Brain microvascular endothelial cell (primary cell): ENCODE results near the gene XRCC6.
"Not testable (repeated sequence)": the region's sequence is repeated elsewhere in the genome, so short reads cannot be mapped to it uniquely, and the experiment has no call there.

ENCODE experiments used
- DNase-seq: peaks from one replicate; pipeline ENCODE4 v3.0.0-alpha.2; 2020
- H3K27ac ChIP-seq: fragments of 250-450 bp; sonication (Bioruptor Pico); 2 replicates; pipeline ENCODE4 v1.5.1; 2020; ENCODE audit warnings: mild to moderate bottlenecking, moderate library complexity
- H3K27me3 ChIP-seq: fragments of 250-450 bp; sonication (Bioruptor Pico); replicated peaks from 2 replicates; pipeline ENCODE4 v1.5.1; 2020; ENCODE audit warnings: mild to moderate bottlenecking
- H3K36me3 ChIP-seq: fragments of 250-450 bp; sonication (Bioruptor Pico); replicated peaks from 2 replicates; pipeline ENCODE4 v1.5.1; 2020; ENCODE audit warnings: mild to moderate bottlenecking
- H3K4me3 ChIP-seq: 2 replicates; pipeline ENCODE4 v1.5.1; 2011; ENCODE audit warnings: low read depth, mild to moderate bottlenecking, control low read depth, low read length, moderate library complexity
- in situ Hi-C: cut with HindIII; loops from 2 replicates; pipeline ENCODE4 v1.10.0; 2017; ENCODE audit warnings: low sequenced_read_pairs, low pct_ligation_motif_present
- TF ChIP-seq, protein P1 (sequence below): IDR thresholded peaks from 2 replicates; pipeline ENCODE4 v1.5.1; 2011; ENCODE audit warnings: low read depth, mild to moderate bottlenecking, moderate library complexity, low read length, control low read depth, inconsistent platforms; ENCODE audit errors: missing control alignments

The XRCC6 gene

GRCh38 chr22:41660416-41660815, 39.3 kb downstream of the XRCC6 start:
- in situ Hi-C loops = no loop called here
- Histone ChIP-seq H3K27ac (no peak overlapping the region), H3K4me3 (no peak overlapping the region), H3K36me3 (peaks cover 84% of the 10 kb centered on the region), H3K27me3 (no peaks in the 10 kb centered on the region)
- TF ChIP-seq, protein P1, sequence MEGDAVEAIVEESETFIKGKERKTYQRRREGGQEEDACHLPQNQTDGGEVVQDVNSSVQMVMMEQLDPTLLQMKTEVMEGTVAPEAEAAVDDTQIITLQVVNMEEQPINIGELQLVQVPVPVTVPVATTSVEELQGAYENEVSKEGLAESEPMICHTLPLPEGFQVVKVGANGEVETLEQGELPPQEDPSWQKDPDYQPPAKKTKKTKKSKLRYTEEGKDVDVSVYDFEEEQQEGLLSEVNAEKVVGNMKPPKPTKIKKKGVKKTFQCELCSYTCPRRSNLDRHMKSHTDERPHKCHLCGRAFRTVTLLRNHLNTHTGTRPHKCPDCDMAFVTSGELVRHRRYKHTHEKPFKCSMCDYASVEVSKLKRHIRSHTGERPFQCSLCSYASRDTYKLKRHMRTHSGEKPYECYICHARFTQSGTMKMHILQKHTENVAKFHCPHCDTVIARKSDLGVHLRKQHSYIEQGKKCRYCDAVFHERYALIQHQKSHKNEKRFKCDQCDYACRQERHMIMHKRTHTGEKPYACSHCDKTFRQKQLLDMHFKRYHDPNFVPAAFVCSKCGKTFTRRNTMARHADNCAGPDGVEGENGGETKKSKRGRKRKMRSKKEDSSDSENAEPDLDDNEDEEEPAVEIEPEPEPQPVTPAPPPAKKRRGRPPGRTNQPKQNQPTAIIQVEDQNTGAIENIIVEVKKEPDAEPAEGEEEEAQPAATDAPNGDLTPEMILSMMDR = no peak
- no peak for DNase-seq

GRCh38 chr22:41661088-41661487, 40.0 kb downstream of the XRCC6 start:
- no peaks in the 10 kb centered on the region for H3K27me3 ChIP-seq
- DNase-seq = no peak
- TF ChIP-seq, protein P1 = no peak
- H3K36me3 ChIP-seq = peaks cover 80% of the 10 kb centered on the region
- in situ Hi-C loops = no loop called here
- H3K4me3 ChIP-seq = no peak overlapping the region
- no peak overlapping the region for H3K27ac ChIP-seq

- Histone ChIP-seq H3K4me3 (no peak overlapping the region), H3K36me3 (peaks cover 77% of the 10 kb centered on the region), H3K27me3 (no peaks in the 10 kb centered on the region), H3K27ac (no peak overlapping the region)
- in situ Hi-C loops = no loop called here
- TF ChIP-seq, protein P1 = no peak
- DNase-seq = no peak
Observed at GRCh38 chr22:41661713-41662112, 40.6 kb downstream of the XRCC6 start.

GRCh38 chr22:41663594-41663993, 42.5 kb downstream of the XRCC6 start:
- peaks cover 61% of the 10 kb centered on the region for H3K36me3 ChIP-seq
- in situ Hi-C loops, H3K27ac ChIP-seq, DNase-seq, H3K4me3 ChIP-seq, H3K27me3 ChIP-seq: not testable (repeated sequence)

DNA sequence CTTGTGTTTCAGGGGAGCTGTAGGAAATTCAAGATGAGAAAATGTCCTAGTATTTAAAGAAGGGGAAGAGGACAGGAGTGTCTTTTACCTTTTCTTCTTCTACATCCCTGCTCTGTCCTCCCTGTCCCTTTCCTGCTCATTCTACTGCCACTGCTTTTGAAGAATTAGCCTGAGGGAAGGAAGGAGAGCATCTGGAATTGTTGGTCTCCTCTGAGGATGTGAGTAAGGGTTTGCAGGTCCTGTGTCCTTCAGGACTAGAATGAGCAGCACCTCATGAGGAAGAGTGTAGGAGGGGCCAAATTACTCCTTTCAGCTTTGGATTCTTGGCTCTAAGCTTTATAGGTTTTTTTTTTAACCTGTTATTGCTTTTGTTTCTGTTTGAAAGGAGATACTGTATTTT, 43.4 kb downstream of the XRCC6 start:
- in situ Hi-C loops = no loop called here
- peaks cover 52% of the 10 kb centered on the region for H3K36me3 ChIP-seq
- H3K27ac ChIP-seq = no peak overlapping the region
- TF ChIP-seq, protein P1 = no peak
- no peak overlapping the region for H3K4me3 ChIP-seq
- DNase-seq = no peak
- no peaks in the 10 kb centered on the region for H3K27me3 ChIP-seq

GRCh38 chr22:41664951-41665350, 43.9 kb downstream of the XRCC6 start:
- in situ Hi-C loops = no loop called here
- peaks cover 47% of the 10 kb centered on the region for H3K36me3 ChIP-seq
- H3K27ac ChIP-seq = no peak overlapping the region
- TF ChIP-seq, protein P1 = no peak
- DNase-seq = no peak
- H3K4me3 ChIP-seq = no peak overlapping the region
- H3K27me3 ChIP-seq = no peaks in the 10 kb centered on the region
